ENCODE measurements around the gene VASP.

VASP gene

GRCh38 chr19:45514376-45515051 is 7.2 kb downstream of the VASP start:
- no peak overlapping the region for H3K4me3 ChIP-seq (ENCODE audit: low read depth, low read length)
- peaks cover 11% of the 10 kb centered on the region; the same call in 1 of the 2 replicates for H3K36me3 ChIP-seq
- H3K9me3 ChIP-seq = no peaks in the 10 kb centered on the region
- no peaks in the 10 kb centered on the region for H3K4me1 ChIP-seq
- DNase-seq = no peak
- TF ChIP-seq CTCF (IDR thresholded peaks at IDR 0.05; ENCODE audit: low read depth, low read length) = no peak
- H3K27me3 ChIP-seq = no peaks in the 10 kb centered on the region

GRCh38 chr19:45515081-45515624 is 7.9 kb downstream of the VASP start:
- Histone ChIP-seq H3K36me3 (peaks cover 13% of the 10 kb centered on the region; the same call in 1 of the 2 replicates), H3K27me3 (no peaks in the 10 kb centered on the region), H3K4me1 (no peaks in the 10 kb centered on the region), H3K4me3 (ENCODE audit: low read depth, low read length) (no peak overlapping the region), H3K9me3 (no peaks in the 10 kb centered on the region)
- no peak for DNase-seq
- TF ChIP-seq CTCF (IDR thresholded peaks at IDR 0.05; ENCODE audit: low read depth, low read length) = no peak

GRCh38 chr19:45515807-45516401 is 8.6 kb downstream of the VASP start:
- Histone ChIP-seq H3K36me3 (peaks cover 17% of the 10 kb centered on the region; the same call in 1 of the 2 replicates), H3K4me3 (ENCODE audit: low read depth, low read length) (no peak overlapping the region), H3K27me3 (no peaks in the 10 kb centered on the region), H3K9me3 (no peaks in the 10 kb centered on the region), H3K4me1 (no peaks in the 10 kb centered on the region)
- no peak for DNase-seq
- no peak for TF ChIP-seq CTCF (IDR thresholded peaks at IDR 0.05; ENCODE audit: low read depth, low read length)

- H3K27me3 ChIP-seq = no peaks in the 10 kb centered on the region
- TF ChIP-seq CTCF (IDR thresholded peaks at IDR 0.05; ENCODE audit: low read depth, low read length) = no peak
- H3K4me3 ChIP-seq (ENCODE audit: low read depth, low read length) = no peak overlapping the region
- H3K36me3 ChIP-seq = peaks cover 17% of the 10 kb centered on the region; the same call in 1 of the 2 replicates
- H3K4me1 ChIP-seq = no peaks in the 10 kb centered on the region
- DNase-seq = no peak
- H3K9me3 ChIP-seq = no peaks in the 10 kb centered on the region
Measured at GRCh38 chr19:45517238-45517637, 10.0 kb downstream of the VASP start.

- no peak for TF ChIP-seq CTCF (IDR thresholded peaks at IDR 0.05; ENCODE audit: low read depth, low read length)
- Histone ChIP-seq H3K9me3 (no peaks in the 10 kb centered on the region), H3K4me3 (ENCODE audit: low read depth, low read length) (no peak overlapping the region), H3K36me3 (peaks cover 17% of the 10 kb centered on the region; the same call in 1 of the 2 replicates), H3K27me3 (no peaks in the 10 kb centered on the region), H3K4me1 (no peaks in the 10 kb centered on the region)
- DNase-seq = no peak
Measured at GRCh38 chr19:45517641-45518468, 10.6 kb downstream of the VASP start.
